Epithelial cell of prostate (primary cell): ENCODE measurements around the gene ACKR4.
"Not testable (repeated sequence)": the region's sequence is repeated elsewhere in the genome, so short reads cannot be mapped to it uniquely, and the experiment has no call there.

Experiments
- DNase-seq: peaks from one replicate; pipeline ENCODE4 v3.0.0-alpha.2; 2011; ENCODE audit warnings: low read depth, low spot score
- H3K27ac ChIP-seq: fragments of 450-650 bp; 2 replicates; pipeline ENCODE4 v1.5.1; 2017; ENCODE audit warnings: mild to moderate bottlenecking

Gene ACKR4

DNA sequence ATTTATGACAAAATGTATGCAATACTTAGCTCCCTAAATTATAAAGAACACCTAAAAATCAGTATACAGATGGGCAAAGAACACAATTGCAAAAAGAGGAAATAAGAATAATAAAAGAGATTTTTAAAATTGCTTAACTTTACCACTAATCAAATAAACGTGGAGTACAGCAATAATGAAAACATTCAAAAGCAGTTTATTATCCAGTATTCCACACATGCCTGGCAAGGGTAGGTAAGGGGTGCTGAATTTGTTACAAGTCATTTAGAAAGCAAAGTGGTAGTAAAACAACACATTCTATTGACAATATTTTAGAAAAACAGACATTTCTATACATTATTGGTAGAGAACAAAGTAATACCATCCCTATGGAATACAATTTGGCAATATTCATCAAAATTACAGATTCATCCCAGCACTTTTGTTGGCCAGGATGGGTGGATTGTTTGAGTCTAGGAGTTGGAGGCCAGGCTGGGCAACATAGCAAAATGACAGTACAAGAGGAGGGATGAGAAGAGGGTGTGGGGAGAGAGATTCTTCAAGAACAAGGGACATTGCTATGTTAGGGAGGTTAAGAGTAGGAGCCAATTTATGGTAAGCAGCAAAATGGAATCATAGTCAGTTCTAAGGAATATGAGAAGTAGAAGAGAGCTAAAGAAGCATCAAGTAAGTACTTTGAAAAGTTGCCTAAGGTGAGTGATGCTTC, 3.7 kb upstream of the ACKR4 start:
- DNase-seq: no peak
- H3K27ac ChIP-seq: peak overlapping the region; percentile 79

DNA sequence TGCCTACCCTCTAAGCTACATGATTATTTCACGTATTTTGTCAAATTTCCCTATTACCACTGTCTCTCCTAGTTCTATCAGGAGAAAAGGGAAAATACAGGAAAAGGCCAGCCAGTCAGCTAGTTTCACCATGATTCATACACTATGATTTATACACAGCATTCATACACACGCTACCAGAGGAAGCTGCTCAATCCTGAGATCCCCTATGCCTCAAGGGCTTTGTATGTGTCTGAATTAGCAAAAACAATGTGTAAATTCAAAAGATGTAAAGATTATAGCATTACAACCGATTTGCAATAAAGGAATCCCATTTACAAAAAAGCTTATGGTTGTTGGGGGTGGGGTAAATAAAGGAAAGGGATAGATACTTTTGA, 3.1 kb upstream of the ACKR4 start:
- DNase-seq: peak; percentile 43
- peak overlapping the region; percentile 79 for H3K27ac ChIP-seq

DNA sequence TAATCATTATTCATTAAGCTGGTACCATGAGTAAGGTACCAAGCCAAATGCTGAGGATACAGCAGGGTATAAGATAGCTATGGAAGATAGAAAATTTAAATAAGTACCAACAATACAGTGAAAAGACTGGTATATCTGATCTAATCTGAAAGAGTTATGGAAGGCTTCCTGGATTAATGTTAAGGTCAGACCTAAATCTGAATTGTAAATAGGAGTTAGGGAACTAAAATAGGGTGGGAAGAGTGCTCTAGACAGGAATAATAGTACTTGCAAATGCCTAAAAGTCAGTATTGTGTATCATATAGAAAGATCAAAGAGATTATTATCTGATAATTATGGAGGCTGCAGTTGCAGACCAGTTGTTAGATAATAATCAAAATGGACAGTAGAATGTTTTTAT, 2.6 kb upstream of the ACKR4 start:
- peak overlapping the region; percentile 79 for H3K27ac ChIP-seq
- no peak for DNase-seq

DNA sequence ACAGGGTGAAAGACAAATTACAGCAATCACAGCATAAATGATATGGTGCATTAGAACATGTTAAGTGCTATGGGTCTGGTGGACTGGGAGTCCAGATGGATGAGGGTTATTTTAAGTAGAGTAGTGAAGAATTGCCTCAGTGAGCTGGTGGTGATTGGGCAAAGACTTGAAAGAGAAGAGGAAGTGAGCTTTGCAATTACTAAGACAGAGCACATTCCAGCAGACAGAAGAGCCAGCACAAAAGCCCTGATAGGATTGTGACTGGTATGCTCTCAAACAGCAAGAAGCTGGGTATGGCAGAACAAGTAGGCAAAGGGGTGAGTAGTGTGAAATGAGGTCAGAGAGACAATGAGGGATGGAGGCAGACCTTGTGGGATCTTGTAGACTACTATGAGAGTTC, 2.1 kb upstream of the ACKR4 start:
- DNase-seq: peak; percentile 36
- H3K27ac ChIP-seq: peak overlapping the region; percentile 79

DNA sequence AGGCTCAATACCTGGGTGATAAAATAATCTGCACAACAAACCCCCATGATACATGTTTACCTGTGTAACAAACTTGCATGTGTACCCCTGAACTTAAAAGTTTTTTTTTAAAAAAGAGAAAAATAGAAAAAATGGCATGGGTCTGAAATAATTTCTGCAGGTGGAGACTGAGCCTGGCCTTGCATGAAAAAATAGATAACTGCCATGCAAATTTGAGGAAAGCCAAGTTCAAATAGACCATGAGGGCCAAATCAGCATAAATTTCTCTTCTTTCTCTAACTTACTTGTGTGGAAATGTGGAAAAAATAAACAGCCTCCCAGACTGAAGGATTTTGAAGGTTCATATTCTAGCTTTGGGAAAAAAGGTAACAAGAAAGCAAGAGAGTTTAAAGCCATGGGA, 744 bp upstream of the ACKR4 start:
- no peak for DNase-seq
- no peak overlapping the region for H3K27ac ChIP-seq

DNA sequence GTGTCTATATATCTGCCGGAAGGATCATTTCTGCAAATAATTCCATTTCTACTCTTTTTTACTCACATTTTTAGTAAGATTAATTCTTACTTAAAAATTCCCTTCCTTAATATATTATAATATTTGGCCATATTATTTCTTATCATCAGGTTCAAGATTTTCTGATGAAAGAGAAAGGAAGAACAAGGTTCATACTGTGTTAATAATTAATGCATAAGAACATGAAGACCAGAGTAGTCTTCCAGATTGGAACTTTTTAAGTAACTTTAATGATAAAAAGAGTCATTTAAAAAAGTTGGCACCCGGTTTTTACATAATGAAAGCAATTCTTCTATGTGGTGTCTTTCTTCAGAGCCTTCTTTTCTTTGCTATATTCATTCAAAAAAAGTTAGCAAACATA, 590 bp downstream of the ACKR4 start:
- H3K27ac ChIP-seq: no peak overlapping the region
- no peak for DNase-seq

DNA sequence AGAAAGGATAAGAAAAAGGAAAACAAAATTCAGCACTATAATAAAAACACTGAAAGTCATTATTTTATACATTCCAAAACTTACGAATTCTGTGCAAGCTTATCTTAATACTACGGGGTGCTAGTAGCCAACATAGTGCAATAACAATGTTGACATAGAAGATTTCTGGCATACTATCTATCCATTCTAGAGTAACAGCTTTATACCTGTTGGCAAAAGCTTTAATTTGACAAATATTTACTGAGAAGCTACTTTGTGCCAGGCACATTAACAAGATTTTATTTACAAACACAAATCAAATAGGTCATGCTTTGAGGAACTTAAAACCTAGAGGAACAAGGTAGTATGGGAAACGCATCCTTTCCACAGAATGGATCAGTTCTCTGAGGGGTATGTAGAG, 1.1 kb downstream of the ACKR4 start:
- H3K27ac ChIP-seq: no peak overlapping the region

DNA sequence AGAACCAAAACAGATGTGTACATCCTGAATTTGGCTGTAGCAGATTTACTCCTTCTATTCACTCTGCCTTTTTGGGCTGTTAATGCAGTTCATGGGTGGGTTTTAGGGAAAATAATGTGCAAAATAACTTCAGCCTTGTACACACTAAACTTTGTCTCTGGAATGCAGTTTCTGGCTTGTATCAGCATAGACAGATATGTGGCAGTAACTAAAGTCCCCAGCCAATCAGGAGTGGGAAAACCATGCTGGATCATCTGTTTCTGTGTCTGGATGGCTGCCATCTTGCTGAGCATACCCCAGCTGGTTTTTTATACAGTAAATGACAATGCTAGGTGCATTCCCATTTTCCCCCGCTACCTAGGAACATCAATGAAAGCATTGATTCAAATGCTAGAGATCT, 3.5 kb downstream of the ACKR4 start:
- not testable (repeated sequence) for H3K27ac ChIP-seq, DNase-seq

More for the DNA sequence above, 1.1 kb downstream of the ACKR4 start:
- DNase-seq: no peak

DNA sequence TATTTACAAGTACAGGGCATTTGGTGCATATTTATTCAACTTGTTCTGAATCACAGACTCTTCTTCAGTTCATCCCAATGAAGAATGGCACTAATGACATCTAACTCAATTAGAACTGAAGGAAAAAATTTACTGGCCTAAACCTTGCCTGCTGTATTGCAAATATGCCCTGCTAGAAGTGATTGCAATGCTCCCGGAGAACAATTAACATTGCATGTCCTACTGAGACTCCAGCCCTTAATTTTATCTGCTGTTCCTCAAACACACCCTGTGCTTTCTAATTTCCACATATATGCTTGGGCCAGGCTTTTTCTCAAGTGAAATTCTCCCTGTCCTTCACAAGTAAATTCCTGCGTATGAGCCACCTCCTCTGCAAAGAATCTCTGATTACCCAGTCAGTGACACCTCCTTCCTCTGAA, 8.3 kb downstream of the ACKR4 start:
- peak overlapping the region; percentile 48 for H3K27ac ChIP-seq
- DNase-seq: no peak

DNA sequence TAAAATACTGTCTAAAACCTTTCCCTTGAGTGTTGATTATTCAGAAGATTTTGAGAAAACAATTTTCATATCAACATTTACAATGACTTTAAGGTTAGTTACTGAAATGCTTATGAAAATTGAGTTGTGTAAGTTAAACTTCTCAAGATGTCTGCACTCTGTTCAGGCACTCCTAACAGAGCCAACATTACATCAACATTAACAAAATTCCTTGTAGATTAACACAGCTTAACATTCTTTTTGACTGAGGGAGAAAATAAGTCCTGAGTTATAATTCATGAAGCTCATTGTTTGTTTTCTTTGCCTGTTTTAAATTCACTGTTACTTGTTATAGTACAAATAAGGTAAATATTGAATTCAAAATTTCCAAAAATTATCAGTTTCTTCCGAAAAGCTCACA, 9.0 kb downstream of the ACKR4 start:
- peak overlapping the region; percentile 48 for H3K27ac ChIP-seq
- DNase-seq: no peak

DNA sequence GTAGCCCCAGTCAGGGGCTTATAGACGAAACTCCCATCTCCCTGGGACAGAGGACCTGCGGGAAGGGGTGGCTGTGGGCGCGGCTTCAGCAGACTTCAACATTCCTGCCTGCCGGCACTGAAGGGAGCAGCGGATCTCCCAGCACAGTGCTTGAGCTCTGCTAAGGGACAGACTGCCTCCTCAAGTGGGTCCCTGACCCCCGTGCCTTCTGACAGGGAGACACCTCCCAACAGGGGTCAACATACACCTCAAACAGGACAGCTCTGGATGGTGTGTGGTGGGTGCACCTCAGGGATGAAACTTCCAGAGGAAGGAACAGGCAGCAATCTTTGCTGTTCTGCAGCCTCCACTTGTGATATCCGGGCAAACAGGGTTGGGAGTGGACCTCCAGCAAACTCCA, 9.6 kb downstream of the ACKR4 start:
- H3K27ac ChIP-seq: peak overlapping the region; percentile 48
- not testable (repeated sequence) for DNase-seq

DNA sequence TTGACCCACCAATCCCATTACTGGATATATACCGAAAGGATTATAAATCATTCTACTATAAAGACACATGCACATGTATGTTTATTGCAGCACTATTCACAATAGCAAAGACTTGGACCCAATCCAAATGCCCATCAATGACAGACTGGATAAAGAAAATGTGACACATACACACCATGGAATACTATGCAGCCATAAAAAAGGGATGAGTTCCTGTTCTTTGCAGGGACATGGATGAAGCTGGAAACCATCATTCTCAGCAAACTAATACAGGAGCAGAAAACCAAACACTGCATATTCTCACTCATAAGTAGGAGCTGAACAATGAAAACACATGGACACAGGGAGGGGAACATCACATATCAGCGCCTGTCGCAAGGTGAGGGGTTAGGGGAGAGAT, 18.2 kb downstream of the ACKR4 start:
- DNase-seq, H3K27ac ChIP-seq: not testable (repeated sequence)

DNA sequence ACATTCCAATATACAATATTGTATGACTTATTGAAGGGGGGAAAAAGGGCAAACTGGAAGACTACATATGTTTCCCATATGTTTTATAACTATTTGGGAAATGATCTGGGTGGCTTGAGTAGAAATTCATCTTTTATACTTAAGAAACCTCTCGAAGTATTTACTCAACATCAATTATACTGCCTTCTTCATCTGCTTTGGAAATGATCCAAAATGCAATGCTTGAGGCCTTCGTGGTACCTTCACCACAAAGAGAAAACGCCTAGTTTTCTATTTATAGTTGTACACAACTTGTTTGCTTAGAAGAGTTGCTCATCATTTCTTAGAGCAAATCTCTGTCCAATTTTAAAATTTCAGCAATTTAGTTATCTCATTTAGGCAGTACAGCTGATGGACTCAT, 18.8 kb downstream of the ACKR4 start:
- H3K27ac ChIP-seq: no peak overlapping the region
- no peak for DNase-seq

DNA sequence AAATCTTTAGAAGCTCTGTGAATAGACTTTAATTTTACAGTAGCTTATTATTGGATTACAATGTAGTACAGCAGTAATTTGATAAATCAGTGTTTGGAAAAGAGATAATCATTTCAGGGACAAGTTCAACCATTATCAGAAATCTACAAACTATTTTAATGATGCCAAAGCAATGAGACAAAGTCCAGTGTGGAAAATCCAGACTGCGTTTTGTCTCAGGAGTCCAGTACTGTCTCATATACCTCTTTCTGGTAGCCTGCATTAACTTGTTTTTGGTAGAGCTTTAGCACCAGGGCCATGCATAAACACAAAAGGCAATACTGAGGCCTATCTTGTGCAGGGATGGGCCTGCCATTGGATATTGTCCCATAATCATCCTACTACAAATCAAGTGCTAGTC, 19.7 kb downstream of the ACKR4 start:
- DNase-seq: no peak
- no peak overlapping the region for H3K27ac ChIP-seq

DNA sequence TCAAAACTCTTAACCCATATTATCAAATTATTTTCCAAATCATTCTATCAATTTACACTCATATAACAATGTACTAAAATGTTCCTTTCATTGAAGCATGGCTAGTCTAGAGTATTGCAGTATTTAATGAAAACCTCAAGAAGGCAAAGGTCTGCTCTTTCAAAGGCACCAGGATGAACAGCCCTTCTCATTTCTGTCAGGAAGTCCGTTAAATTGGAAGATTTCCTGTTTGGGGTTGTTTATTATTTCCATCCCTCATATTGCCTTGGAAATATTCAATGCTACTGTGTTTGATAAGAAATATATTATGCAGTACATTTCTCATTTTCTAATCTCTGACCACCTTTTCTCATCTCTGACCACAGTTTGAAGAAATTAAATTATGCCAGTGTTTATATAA, 25.1 kb downstream of the ACKR4 start:
- no peak overlapping the region for H3K27ac ChIP-seq
- no peak for DNase-seq

DNA sequence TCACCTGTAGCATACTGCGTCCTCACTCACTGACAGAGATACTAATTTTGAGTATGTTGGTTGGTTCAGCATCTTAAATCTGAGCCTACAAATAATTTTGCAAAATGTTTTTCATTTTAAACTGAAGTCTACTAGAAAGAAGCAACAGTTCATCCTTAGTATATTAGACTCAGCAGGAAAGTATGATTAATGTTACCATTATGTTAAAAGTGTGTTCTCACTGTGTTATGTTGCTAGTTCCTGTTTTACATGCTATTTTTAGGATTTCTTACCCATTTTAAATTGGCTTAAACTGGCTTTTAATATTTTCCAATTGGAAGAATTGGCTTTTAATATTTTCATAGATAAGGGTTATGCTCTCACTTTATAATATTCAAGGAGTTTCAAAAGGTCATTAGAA, 25.7 kb downstream of the ACKR4 start:
- DNase-seq: no peak
- H3K27ac ChIP-seq: no peak overlapping the region

DNA sequence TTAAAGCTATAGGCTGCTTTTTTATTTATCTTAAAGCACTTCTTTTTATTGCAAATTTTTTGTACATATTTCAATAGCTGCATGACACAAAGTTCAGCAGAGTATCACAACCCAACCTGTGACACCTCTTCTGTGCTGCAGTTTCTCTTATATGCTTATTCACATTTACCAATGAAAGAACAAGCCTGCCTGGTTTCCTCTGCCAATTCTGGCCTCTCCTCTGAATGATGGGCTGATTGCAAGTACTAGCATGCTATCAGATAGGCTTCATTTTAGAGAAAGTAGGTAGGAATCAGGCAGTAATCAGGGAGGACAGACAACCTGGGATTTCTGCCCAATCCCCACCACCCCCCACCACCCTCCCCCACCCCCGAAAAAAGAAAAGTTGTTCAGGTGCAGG, 26.6 kb downstream of the ACKR4 start:
- peak overlapping the region; percentile 18 for H3K27ac ChIP-seq
- peak; percentile 33 for DNase-seq

DNA sequence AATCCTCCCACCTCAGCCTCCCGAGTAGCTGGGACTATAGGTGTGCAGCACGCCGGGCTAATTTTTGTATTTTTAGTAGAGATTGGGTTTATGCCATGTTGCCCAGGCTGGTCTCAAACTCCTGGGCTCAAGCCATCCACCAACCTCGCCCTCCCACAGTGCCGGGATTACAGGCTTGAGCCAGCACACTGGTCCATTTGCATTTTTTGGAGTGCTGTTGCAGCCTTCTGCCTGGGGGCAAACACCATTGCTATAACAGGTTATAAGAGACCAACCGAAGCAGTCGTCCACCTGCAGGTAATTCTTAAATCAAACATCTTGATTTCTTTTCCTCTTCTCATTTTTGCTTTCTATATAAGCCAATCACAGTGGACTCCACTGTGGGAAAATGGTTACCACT, 27.7 kb downstream of the ACKR4 start:
- DNase-seq: no peak
- no peak overlapping the region for H3K27ac ChIP-seq

DNA sequence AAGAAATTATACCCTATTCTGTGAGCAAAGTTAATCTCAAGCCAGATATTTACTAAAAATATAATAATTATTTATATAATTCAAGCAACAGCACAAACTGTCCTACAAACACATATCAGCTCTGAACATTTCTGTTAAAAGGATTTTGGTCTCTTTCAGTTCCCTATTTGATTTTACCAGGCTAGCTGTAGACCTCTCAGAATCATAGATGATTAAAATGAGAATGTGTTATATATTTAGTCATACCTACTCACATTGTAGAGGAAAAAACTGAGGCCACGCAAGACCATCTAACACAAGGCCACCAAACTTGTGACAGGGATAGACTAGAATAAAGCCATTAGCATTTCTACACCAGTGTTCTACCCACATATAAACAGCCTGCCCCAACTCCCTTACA, 28.5 kb downstream of the ACKR4 start:
- no peak overlapping the region for H3K27ac ChIP-seq
- no peak for DNase-seq

DNA sequence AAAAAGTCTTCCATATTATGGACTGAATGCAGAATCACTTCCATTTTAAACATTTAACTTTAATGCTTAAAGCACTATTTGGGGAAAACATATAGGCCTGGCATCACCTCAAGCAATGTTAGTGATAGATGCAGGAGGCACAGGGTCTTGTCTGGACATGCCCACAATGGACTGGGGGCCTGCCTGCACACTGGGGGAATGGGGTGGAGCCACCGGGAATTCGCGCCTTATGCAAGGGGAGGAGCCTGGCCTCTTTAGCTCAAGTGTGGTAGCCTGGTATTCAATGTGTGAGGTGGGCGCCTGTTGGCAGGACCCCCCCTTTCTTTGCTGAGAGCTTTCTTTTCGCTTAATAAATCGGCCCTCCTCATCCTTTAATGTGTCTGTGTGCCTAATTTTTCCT, 29.9 kb downstream of the ACKR4 start:
- no peak for DNase-seq
- no peak overlapping the region for H3K27ac ChIP-seq

DNA sequence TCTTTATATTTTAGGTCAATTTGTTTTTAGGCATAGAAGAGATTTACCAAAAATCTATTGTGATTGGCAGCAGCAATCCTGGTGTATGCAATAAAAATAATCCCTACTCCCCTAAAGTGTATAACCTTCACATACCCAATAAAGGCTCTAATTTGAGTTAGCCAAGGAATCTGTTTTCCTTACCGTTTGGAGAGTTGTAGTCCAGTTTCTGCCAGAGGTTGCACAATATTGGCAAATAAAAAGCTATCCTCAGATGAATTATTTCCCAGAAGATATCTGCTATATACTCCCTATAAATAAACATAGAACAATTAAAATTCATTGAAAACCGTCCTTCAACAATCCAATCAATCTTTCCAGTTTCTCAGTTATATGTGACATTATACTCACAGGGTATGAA, 31.1 kb downstream of the ACKR4 start:
- DNase-seq: no peak
- H3K27ac ChIP-seq: no peak overlapping the region

DNA sequence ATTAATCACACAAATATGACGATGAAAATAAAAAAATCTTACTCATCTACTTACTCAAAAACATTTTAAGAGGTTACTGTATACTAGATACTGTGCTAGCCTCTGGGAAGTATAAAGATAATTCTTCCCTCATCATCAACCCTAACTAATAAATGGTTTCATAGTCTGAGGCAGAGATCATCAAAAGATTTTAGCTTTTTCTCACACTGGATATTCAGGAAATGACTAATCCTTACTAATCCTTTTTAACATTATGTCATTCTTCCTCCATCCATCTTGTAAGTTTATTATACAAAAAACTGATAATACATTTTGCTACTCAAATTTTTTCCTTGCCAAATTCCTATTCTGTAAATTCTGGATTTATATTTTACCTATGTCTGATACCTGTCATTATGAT, 32.9 kb downstream of the ACKR4 start:
- peak; percentile 22 for DNase-seq
- H3K27ac ChIP-seq: peak overlapping the region; percentile 77

DNA sequence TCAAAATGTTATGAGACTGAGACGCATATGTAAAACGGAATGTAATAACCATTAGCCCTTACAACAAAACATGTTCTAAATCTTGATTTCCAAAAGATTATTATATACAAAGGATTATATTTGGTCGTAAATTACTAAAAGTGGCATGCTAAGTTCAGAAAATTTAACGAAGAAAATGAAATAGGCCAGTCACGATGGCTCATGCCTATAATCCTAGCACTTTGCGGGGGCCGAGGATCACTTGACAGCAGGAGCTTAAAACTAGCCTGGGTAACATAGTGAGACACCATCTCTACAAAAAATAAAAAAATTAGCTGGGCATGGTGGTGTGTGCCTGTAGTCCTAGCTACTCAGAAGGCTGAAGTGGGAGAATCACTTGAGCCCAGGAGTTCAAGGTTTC, 33.5 kb downstream of the ACKR4 start:
- DNase-seq: no peak
- peak overlapping the region; percentile 77 for H3K27ac ChIP-seq
